Loucy (cell line): ENCODE results near the gene FOXA2.

Experiments used
- CTCF ChIP-seq: fragments of 200-600 bp; sonication (generic); conservative IDR thresholded peaks from 2 replicates; pipeline ENCODE4 v1.5.1; 2014; ENCODE audit warnings: mild to moderate bottlenecking, antibody characterized with exemption, low read length
- EZH2phosphoT487 ChIP-seq: fragments of 200-600 bp; IDR thresholded peaks from 2 replicates; pipeline ENCODE4 v1.6.1; 2018; ENCODE audit warnings: antibody characterized with exemption, mild to moderate bottlenecking, moderate library complexity, borderline replicate concordance

DNA sequence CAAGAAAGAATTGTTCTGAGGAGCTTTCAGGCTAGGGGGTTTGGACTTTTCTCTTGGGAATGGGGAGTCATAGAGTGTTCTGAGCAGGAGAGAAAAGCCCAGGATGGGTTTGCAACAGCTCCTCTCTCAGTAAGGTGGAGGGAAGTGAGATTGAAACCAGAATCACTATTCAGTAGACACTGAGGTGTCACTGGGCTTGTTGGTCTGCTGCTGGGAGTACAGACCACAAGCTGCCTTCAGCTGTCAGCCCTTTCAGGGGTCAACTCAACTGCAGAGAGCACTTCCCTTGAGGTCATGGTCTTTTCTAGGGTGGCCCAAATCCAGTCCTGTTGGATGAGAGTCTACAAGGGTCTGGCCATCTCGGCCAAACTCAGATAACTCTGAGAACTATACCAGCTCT is 12.9 kb upstream of the FOXA2 start:
- TF ChIP-seq CTCF (no peak), EZH2phosphoT487 (no peak)
